Cardiac fibroblast (primary cell): ENCODE results near the gene SV2B.

Source experiments
- DNase-seq, 2 donors: peaks; one replicate each; pipeline versions ENCODE4 v3.0.0 to v3.0.0-alpha.2; 2010; ENCODE audit warnings: low read depth in 2 of 2
- H3K4me3 ChIP-seq, 2 donors: replicated peaks in 1 of 2; 1 replicate in 1 of 2; 2 replicates in 1 of 2; pipeline ENCODE4 v1.5.1; 2011; ENCODE audit warnings: low read depth in 2 of 2, low read length in 2 of 2, mild to moderate bottlenecking in 2 of 2, moderate library complexity in 1 of 2
- TF ChIP-seq, protein P1 (sequence below): IDR thresholded peaks from one replicate; pipeline ENCODE4 v1.5.1; 2011; ENCODE audit warnings: low read depth, mild to moderate bottlenecking, low read length, inconsistent platforms

The SV2B gene

DNA sequence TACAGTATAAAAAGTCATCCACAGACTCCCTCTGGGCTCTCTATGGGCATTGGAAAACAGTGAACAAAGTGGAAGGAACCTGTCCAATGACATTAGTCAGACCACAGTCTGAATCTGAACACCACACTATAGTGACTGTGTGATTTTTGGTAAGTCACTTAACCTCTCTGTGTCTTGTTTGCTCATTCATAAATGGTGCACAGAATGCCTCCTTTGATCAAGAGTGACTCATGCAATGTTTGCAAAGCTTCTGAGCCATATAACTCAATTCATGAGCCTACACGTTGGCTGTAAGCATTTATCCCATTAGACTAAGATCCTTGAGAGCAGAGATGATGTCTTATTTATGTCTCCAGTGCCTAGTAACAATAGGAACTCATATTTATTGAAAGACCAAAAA, 46.7 kb downstream of the SV2B start:
- TF ChIP-seq, protein P1, sequence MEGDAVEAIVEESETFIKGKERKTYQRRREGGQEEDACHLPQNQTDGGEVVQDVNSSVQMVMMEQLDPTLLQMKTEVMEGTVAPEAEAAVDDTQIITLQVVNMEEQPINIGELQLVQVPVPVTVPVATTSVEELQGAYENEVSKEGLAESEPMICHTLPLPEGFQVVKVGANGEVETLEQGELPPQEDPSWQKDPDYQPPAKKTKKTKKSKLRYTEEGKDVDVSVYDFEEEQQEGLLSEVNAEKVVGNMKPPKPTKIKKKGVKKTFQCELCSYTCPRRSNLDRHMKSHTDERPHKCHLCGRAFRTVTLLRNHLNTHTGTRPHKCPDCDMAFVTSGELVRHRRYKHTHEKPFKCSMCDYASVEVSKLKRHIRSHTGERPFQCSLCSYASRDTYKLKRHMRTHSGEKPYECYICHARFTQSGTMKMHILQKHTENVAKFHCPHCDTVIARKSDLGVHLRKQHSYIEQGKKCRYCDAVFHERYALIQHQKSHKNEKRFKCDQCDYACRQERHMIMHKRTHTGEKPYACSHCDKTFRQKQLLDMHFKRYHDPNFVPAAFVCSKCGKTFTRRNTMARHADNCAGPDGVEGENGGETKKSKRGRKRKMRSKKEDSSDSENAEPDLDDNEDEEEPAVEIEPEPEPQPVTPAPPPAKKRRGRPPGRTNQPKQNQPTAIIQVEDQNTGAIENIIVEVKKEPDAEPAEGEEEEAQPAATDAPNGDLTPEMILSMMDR, result no peak
- no peak for DNase-seq
- no peak overlapping the region for H3K4me3 ChIP-seq

- no peak overlapping the region for H3K4me3 ChIP-seq
- DNase-seq, result no peak
- TF ChIP-seq, protein P1, result no peak
Observed at GRCh38 chr15:91148243-91148642, 48.2 kb downstream of the SV2B start.

GRCh38 chr15:91150502-91151160, 50.6 kb downstream of the SV2B start:
- H3K4me3 ChIP-seq, result no peak overlapping the region
- TF ChIP-seq, protein P1, result no peak
- no peak for DNase-seq

DNA sequence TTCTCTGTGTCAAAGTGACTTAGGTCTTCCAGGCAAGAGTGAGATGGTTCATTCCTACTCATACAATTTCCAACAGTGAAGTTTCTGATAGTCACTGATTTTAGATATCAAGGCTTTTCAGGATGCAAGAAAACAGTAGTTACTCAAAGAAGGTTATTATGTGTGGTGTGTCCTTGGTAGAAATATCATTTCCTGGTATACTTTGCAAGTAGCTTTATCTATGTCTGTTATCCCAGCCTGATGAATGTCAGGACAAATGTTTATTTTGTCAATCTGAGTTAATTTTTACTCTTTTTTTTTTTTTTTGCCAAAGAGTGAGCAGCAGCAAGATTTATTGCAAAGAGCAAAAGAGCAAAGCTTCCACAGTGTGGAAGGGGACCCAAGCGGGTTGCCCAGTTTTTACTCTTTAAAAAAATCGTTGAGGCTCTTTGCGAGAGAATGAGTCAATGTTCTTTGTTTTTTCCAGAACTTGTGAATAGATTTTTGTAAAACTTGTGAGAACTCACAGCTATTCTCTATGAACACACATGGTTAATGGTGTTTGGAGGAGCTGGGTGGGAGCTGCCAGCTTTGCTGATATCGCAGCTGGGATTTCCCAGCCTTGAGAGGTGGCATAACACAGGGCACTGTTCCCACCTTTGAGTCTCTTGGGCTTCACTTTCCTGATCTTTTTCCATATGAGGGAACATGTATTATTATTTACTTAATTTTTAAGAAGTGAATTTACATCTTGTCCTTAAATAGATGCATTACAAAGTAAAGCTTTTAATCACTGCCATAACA, 51.9 kb downstream of the SV2B start:
- TF ChIP-seq, protein P1, result no peak
- H3K4me3 ChIP-seq, result no peak overlapping the region
- no peak for DNase-seq

DNA sequence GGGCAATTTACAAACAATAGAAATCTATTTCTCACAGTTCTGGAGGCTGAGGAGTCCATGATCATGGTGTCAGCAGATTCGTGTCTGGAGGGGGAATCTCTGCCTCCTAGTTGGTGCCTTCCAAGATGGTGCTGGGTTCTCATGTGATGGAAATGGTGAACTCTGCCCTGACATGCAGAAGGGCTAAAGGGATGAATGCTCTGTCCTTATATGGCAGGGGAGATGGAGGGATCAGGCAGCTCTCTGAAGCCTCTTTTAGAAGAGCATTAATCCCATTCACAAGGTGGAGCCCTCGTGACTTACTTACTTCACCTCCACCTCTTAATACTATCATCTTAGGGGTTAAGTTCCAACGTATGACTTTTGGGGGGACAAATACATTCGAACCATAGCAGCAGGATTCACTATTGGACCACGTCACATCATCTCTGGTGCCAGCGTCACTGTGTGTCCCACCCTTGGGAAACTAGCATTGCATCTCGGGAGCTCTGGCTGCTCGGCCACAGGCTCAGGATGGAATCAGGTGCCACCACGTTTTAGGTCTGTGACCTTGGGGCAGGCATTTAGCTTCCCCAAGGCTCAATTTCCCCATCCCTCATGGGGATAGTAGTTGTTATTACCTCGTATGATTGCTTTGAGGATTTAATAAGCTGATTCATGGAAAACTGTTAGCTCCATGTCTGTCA, 53.0 kb downstream of the SV2B start:
- no peak overlapping the region for H3K4me3 ChIP-seq
- TF ChIP-seq, protein P1, result no peak
- no peak for DNase-seq

- H3K4me3 ChIP-seq, result no peak overlapping the region
- no peak for DNase-seq
- TF ChIP-seq, protein P1, result no peak
Observed at GRCh38 chr15:91153954-91154353, 53.9 kb downstream of the SV2B start.
